ENCODE results near the gene JDP2. TPM values are rescaled to one million over a fixed set of nuclear protein-coding genes. Genes with fewer than 3 reads are reported as not detected.

JDP2 gene
- total RNA-seq, 4 donors from 2014 or later: 32.9 to 86.8 (median 50.1) TPM

DNA sequence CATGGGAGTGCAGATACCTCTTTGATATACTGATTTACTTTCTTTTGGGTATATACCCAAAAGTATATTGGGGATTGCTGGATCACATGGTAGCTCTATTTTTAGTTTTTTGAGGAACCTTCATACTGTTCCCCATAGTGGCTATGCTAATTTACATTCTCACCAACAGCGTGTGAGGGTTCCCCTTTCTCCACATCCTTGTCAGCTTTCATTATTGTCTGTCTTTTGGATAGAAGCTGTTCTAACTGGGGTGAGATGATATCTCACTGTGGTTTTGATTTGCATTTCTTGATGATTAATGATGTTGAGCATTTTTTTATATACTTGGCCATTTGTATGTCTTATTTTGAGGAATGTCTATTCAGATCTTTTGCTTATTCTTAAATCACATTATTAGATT lies 44.1 kb upstream of the JDP2 start:
- no peak for DNase-seq
- no peaks in the 10 kb centered on the region for H3K27me3 ChIP-seq
- H3K4me1 ChIP-seq: no peaks in the 10 kb centered on the region
- intact Hi-C loops (cut with DNase I; ENCODE audit: low total_unique reads): no loop called here
- TF ChIP-seq, protein P1, sequence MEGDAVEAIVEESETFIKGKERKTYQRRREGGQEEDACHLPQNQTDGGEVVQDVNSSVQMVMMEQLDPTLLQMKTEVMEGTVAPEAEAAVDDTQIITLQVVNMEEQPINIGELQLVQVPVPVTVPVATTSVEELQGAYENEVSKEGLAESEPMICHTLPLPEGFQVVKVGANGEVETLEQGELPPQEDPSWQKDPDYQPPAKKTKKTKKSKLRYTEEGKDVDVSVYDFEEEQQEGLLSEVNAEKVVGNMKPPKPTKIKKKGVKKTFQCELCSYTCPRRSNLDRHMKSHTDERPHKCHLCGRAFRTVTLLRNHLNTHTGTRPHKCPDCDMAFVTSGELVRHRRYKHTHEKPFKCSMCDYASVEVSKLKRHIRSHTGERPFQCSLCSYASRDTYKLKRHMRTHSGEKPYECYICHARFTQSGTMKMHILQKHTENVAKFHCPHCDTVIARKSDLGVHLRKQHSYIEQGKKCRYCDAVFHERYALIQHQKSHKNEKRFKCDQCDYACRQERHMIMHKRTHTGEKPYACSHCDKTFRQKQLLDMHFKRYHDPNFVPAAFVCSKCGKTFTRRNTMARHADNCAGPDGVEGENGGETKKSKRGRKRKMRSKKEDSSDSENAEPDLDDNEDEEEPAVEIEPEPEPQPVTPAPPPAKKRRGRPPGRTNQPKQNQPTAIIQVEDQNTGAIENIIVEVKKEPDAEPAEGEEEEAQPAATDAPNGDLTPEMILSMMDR (IDR thresholded peaks at IDR 0.05): no peak
- TF ChIP-seq POLR2A (IDR thresholded peaks at IDR 0.05): no peak
- H3K27ac ChIP-seq: no peak overlapping the region
- no peak overlapping the region for H3K4me3 ChIP-seq
- H3K9me3 ChIP-seq: no peaks in the 10 kb centered on the region
- H3K36me3 ChIP-seq: no peaks in the 10 kb centered on the region

DNA sequence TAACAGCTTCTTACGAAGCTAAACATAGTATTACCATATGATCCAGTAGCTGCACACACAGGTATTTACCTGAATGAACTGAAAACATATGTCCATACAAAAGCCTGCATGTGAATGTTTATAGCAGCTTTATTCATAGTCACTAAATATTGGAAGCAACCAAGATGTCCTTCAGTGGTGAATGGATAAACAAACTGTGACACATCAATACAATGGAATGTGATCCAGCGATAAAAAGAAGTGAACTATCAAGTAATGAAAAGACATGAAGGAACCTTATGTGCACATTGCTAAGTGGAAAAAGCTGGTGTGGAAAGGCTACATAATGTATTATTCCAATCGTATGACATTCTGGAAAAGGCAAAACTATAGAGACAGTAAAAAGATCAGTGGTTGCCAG lies 38.1 kb upstream of the JDP2 start:
- TF ChIP-seq, protein P1 (IDR thresholded peaks at IDR 0.05): no peak
- no peak for TF ChIP-seq POLR2A (IDR thresholded peaks at IDR 0.05)
- intact Hi-C loops (cut with DNase I; ENCODE audit: low total_unique reads): no loop called here
- H3K4me3 ChIP-seq: no peak overlapping the region
- H3K9me3 ChIP-seq: no peaks in the 10 kb centered on the region
- H3K27ac ChIP-seq: no peak overlapping the region
- no peaks in the 10 kb centered on the region for H3K27me3 ChIP-seq
- DNase-seq: no peak
- H3K36me3 ChIP-seq: no peaks in the 10 kb centered on the region
- H3K4me1 ChIP-seq: no peaks in the 10 kb centered on the region

DNA sequence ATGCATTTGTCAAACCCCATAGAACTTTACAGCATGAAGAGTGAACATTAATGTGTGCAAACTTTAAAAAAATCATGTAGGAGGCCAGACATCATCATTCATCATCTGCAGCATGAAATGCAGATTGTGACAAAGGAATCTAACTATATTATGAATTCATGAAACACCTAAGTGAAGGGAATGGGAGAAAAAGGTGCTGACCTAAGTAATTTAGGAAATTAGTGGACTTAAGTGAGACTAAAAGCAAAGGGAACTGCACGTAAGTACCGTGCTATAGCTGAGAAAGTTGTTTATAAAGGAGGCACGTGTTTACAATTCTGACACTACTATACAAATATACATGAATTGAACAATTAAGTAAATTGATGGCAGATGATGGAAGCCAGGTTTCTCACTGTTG lies 37.6 kb upstream of the JDP2 start:
- TF ChIP-seq POLR2A (IDR thresholded peaks at IDR 0.05): no peak
- TF ChIP-seq, protein P1 (IDR thresholded peaks at IDR 0.05): no peak
- no peak for DNase-seq
- H3K9me3 ChIP-seq: no peaks in the 10 kb centered on the region

DNA sequence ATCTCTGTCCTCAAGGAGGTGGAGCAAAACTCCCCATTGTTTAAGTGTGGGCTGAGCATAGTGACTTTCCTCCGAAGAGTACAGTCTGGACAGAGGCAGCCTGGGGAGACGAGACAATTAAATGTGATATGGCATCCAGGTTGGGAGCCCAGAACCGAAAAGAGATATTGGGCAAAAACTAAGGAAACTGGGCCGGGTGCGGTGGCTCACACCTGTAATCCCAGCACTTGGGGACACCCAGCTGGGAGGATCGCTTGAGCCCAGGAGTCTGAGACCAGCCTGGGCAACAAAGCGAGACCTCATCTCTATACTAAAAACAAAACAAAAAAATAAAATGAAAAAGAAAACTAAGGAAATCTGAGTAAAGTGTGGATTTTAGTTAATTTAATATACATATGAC lies 35.9 kb upstream of the JDP2 start:
- Histone ChIP-seq H3K4me3 (no peak overlapping the region), H3K36me3 (no peaks in the 10 kb centered on the region), H3K4me1 (no peaks in the 10 kb centered on the region), H3K27ac (no peak overlapping the region), H3K9me3 (no peaks in the 10 kb centered on the region), H3K27me3 (no peaks in the 10 kb centered on the region)
- TF ChIP-seq POLR2A (IDR thresholded peaks at IDR 0.05): no peak
- TF ChIP-seq, protein P1 (IDR thresholded peaks at IDR 0.05): no peak
- DNase-seq: no peak
- intact Hi-C loops (cut with DNase I; ENCODE audit: low total_unique reads): no loop called here

More for the DNA sequence above, 37.6 kb upstream of the JDP2 start:
- Histone ChIP-seq H3K4me1 (no peaks in the 10 kb centered on the region), H3K27ac (no peak overlapping the region), H3K36me3 (no peaks in the 10 kb centered on the region), H3K27me3 (no peaks in the 10 kb centered on the region), H3K4me3 (no peak overlapping the region)
- intact Hi-C loops (cut with DNase I; ENCODE audit: low total_unique reads): no loop called here

DNA sequence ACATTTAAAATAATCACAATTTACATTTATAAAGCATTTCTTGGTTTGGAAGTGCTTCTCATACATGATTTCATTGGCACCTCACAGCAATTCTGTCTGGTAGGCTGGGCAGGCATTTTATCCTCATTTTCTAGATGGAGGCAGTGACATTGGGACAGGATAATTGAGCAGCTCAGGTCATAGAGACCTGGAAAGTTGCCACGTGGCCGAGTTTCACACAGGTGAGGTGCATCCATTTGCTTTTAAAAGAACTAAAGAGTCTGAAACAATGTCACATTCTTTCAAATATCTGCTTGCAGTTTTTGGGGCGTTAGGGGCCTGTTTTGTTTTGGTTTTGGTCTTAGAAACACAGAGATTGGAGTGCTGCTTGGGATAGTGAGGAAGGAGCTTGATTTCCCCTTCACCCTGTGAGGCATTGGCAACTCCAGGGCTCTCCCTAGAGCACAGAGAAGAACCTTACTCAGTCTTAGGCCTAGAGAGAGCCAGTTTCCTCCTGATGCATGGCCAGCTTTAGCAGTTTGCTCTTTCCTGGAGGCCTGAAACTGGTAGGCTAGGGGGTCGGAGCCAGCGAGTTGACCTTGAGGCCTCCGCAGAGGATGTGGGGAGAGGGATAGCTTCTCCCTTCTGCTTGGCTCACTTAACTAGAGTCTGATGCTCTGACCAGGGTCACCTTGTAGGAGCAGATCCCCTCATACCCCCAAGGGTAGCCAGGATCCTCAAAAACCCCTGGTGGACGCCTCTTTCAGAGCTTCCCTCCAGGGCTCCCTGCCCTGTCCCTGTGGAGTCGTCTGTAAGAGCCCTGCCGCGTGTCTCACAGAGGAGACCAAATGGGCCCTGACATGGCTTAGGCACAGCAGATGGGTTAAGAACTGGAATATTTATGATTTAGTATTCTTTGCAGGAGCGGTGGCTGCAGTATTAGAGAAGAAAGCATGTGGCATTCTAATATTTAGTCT lies 34.9 kb upstream of the JDP2 start:
- intact Hi-C loops (cut with DNase I; ENCODE audit: low total_unique reads): no loop called here
- no peak for TF ChIP-seq POLR2A (IDR thresholded peaks at IDR 0.05)
- TF ChIP-seq, protein P1 (IDR thresholded peaks at IDR 0.05): no peak
- DNase-seq: no peak

More for the DNA sequence above, 34.9 kb upstream of the JDP2 start:
- Histone ChIP-seq H3K27me3 (no peaks in the 10 kb centered on the region), H3K4me3 (no peak overlapping the region), H3K9me3 (no peaks in the 10 kb centered on the region), H3K36me3 (no peaks in the 10 kb centered on the region), H3K4me1 (no peaks in the 10 kb centered on the region), H3K27ac (no peak overlapping the region)
